GM04504 (cell line): Measurements from ENCODE around the gene HTR3C.
A peak's percentile ranks its signal among the peaks of the same experiment; 100 is the strongest.
"Not testable (repeated sequence)": the region's sequence is repeated elsewhere in the genome, so short reads cannot be mapped to it uniquely, and the experiment has no call there.

Experiments used
- DNase-seq: peaks from one replicate; pipeline ENCODE4 v3.0.0-alpha.2; 2012; ENCODE audit warnings: low read depth

The HTR3C gene

GRCh38 chr3:184031187-184031792 is 21.6 kb upstream of the HTR3C start, which contains the start of gene HTR3D:
Gene HTR3D (plus strand): TSS chr3:184031742. CDS start chr3:184031742, 0 bp downstream.
- no peak for DNase-seq

GRCh38 chr3:184037816-184038215 is 15.0 kb upstream of the HTR3C start:
- no peak for DNase-seq

GRCh38 chr3:184038307-184038706 is 14.5 kb upstream of the HTR3C start:
- DNase-seq: not testable (repeated sequence)

- no peak for DNase-seq
Measured at GRCh38 chr3:184039414-184039813, 13.4 kb upstream of the HTR3C start.

GRCh38 chr3:184040010-184040409 is 12.8 kb upstream of the HTR3C start:
- peak; percentile 19 for DNase-seq

- no peak for DNase-seq
Measured at GRCh38 chr3:184042617-184043016, 10.2 kb upstream of the HTR3C start.

GRCh38 chr3:184045995-184046394 is 6.9 kb upstream of the HTR3C start:
- DNase-seq: no peak

- no peak for DNase-seq
Measured at GRCh38 chr3:184050217-184050847, 2.5 kb upstream of the HTR3C start.

GRCh38 chr3:184058029-184058428 is 5.2 kb downstream of the HTR3C start:
- DNase-seq: peak; percentile 20

GRCh38 chr3:184059424-184059823 is 6.6 kb downstream of the HTR3C start:
- DNase-seq: no peak

- no peak for DNase-seq
Measured at GRCh38 chr3:184062637-184063036, 9.8 kb downstream of the HTR3C start.

GRCh38 chr3:184066211-184066610 is 13.4 kb downstream of the HTR3C start:
- DNase-seq: no peak

GRCh38 chr3:184067573-184068055 is 14.8 kb downstream of the HTR3C start:
- DNase-seq: no peak

- DNase-seq: no peak
Measured at GRCh38 chr3:184068344-184068743, 15.5 kb downstream of the HTR3C start.

GRCh38 chr3:184071142-184071541 is 18.3 kb downstream of the HTR3C start:
- DNase-seq: not testable (repeated sequence)

- DNase-seq: no peak
Measured at GRCh38 chr3:184073621-184074020, 20.8 kb downstream of the HTR3C start.

GRCh38 chr3:184075901-184076300 is 23.1 kb downstream of the HTR3C start:
- no peak for DNase-seq

- no peak for DNase-seq
Measured at GRCh38 chr3:184077881-184078280, 25.0 kb downstream of the HTR3C start.

- no peak for DNase-seq
Measured at GRCh38 chr3:184078851-184079250, 26.0 kb downstream of the HTR3C start.

GRCh38 chr3:184081116-184081830 is 28.4 kb downstream of the HTR3C start:
- no peak for DNase-seq

GRCh38 chr3:184082034-184082433 is 29.2 kb downstream of the HTR3C start:
- no peak for DNase-seq

- no peak for DNase-seq
Measured at GRCh38 chr3:184082465-184082864, 29.6 kb downstream of the HTR3C start.

GRCh38 chr3:184085389-184085852 is 32.6 kb downstream of the HTR3C start:
- no peak for DNase-seq
